HG03378 (cell line): Measurements from ENCODE around the gene ACACA.
A peak's percentile ranks its signal among the peaks of the same experiment; 100 is the strongest.

Source experiments
- ATAC-seq: cut with Tn5 transposase; IDR thresholded peaks from one replicate; pipeline ENCODE4 v1.9.1; 2021; ENCODE audit warnings: mild to moderate bottlenecking, moderate library complexity; ENCODE audit not compliant: unreplicated experiment

ACACA gene

DNA sequence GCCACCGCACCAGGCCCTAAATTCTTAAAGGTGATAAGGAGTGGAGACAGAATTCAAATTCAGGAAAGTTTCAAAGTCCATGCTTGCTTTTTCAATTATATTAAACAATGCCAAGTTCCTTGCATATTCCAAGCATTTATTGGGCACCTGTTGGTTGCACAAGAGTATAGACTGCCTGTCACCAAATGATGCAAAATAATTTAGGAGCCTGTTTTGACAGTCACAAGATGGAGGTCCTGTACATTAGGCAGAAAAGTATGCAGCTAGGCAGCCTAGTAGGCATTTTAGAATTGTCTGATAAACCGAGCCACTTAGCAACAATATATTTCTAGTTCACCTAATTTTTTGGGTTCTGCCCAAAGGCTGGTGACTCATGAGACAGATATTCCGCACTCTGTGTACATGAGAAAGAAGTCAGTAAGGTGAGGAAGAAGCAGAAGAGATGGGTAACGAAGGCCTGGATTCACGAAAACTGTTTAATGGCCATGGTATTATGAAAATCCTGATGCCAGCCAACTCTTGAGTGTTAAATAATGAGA, 7.3 kb downstream of the ACACA start:
- ATAC-seq, result no peak

GRCh38 chr17:37393352-37393751, 13.3 kb downstream of the ACACA start:
- no peak for ATAC-seq

GRCh38 chr17:37392024-37392590, 14.5 kb downstream of the ACACA start:
- peak; percentile 49 for ATAC-seq

- no peak for ATAC-seq
Observed at GRCh38 chr17:37391146-37391545, 15.5 kb downstream of the ACACA start.

DNA sequence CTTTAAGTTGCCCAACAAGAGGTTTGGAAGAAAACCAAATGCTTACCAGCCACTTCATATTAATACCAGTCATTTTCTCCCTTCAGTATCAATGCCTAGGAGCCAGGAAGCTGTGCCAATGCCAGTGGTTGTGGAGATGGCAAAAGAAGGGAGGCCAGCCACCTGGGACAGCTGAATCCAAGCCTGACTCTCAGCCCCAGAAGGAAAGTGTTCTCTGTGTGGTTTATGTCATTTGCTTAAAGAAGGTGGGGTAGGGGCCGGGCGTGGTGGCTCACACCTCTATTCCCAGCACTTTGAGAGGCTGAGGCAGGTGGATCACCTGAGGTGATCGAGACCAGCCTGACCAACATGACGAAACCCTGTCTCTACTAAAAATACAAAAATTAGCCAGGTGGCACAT, 17.5 kb downstream of the ACACA start:
- ATAC-seq, result no peak

DNA sequence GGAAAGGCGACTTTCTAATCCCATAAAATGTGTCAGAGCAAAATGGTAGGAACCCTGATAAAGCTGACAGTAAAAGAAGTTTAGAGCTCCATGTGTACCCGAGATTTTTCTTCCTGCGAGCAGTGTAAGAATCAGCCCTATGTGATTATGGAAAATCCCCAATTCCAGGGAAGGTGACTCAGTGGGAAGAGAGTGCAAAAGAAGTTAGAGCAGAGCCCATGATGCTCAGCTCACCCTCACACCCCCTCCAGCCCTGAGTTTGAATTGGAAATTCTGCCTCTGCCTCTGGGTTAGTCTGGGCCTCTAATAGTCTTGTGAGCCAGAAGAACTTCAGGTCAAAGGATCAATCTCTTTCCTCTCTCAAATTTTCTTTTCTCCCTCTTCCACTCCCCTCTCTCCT, 18.4 kb downstream of the ACACA start:
- ATAC-seq, result no peak

DNA sequence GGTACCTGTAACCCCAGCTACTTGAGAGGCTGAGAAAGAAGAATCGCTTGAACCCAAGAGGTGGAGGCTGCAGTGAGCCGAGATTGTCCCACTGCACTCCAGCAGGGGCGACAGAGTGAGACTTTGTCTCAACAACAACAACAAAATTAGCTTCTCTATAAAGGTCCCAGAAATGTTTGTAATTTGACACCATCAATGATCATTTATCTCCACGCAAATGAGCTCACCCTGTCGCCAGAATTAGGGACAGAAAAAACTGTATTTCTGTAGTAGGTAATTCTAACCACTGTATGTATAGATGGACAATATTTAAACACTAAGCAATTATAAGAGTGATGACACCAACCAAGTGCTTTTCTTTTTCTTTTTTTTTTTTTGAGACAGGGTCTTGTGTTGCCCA, 20.2 kb downstream of the ACACA start:
- ATAC-seq, result no peak

GRCh38 chr17:37385474-37385990, 21.1 kb downstream of the ACACA start:
- ATAC-seq, result no peak

GRCh38 chr17:37384560-37385149, 22.0 kb downstream of the ACACA start:
- ATAC-seq, result no peak

GRCh38 chr17:37382056-37382455, 24.6 kb downstream of the ACACA start:
- ATAC-seq, result no peak

- no peak for ATAC-seq
Observed at GRCh38 chr17:37375706-37376105, 30.9 kb downstream of the ACACA start, which contains the start of gene C17orf78. TSS of gene C17orf78 (plus strand) at chr17:37375985. CDS start at chr17:37376093, 108 bp downstream.

DNA sequence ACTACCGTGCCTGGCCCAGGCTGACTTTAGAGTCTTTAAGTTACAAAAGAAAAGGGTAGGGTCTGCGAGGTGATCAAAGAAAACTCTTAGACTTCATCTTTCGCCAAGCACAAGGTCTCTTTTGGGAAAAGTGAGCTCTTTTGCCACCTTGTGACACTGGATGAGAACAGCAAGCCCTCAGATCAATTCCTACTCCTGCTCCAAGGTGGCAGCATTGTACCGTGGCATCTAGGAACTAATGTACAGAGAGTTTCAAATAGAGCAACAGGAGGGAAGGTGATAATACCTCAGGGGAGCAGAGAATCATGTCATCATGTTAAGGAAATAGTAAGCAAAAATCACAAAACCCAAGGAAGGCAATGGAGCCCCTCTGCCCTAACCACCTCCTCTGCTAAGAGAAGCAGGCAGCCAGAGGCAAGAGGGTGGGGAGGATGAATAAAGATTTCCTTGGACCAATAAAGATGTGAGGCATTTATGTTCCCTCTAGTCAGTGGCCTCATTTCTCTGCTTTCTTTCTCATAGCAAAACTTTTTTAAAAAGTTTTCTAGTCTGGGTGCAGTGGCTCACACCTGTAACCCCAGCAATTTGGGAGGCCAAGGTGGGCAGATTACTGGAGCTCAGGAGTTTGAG, 33.0 kb downstream of the ACACA start:
- no peak for ATAC-seq

DNA sequence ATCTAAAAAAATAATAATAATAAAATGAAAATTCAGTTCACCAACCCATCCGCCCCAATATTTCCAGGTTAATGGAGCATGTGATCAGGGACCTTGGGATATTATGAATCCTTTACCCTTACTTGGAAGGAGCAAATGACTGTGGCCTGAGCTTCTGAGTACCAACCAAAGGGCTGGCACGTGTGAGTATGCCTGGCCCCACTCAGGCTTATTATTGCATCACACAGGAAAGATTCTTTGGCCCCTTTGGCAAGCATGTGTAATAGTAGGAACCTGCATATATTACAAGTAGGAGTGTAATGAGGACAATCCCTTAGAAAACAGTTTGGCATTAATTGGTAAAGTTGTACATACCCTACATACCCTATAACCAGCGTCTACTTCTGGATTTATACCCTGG, 38.1 kb downstream of the ACACA start:
- no peak for ATAC-seq

DNA sequence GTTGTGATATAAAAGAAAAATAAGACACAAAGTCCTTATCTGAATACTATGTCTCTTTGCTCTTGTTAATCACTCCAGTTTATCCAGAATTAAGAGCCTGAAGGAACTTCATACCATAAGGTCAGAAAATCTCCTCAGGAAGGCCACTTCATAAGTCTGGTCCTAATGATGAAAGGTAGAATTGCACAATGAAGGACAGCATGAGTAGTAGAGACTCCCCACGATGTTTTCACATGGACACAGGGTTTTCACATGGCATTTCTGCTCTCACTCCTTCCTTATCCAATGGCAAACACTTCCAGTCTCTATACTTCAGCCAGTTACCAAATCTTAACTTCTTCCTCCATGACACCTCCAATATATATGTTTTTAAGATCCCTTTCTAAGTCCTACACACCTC, 41.0 kb downstream of the ACACA start:
- ATAC-seq, result no peak

GRCh38 chr17:37361543-37361942, 45.1 kb downstream of the ACACA start:
- ATAC-seq, result no peak

- ATAC-seq, result no peak
Observed at GRCh38 chr17:37360632-37361031, 46.0 kb downstream of the ACACA start.

DNA sequence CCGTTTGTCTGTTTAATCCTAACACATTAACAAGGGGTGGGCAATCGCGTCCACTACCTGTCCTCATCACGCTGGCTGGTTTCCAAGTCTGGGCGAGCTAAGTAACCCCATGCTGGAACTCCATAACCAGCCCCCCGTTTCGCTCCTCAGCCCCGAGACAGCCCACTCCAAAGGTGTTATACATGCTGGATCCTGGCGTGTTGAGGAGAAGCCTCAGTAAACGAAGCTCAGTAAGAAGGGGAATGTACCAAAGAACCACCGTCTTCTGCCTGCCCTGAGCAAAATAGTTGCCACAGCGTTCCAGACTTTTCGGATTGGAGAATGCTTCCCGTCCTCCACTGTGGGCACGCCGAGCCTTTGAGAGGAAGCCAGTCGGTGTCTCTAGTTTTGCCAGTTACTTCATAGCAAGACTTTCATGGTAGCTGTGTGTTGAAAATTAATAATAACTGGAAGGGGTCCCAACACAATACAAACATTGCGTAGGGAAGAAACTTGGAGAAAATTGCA, 46.9 kb downstream of the ACACA start:
- no peak for ATAC-seq

DNA sequence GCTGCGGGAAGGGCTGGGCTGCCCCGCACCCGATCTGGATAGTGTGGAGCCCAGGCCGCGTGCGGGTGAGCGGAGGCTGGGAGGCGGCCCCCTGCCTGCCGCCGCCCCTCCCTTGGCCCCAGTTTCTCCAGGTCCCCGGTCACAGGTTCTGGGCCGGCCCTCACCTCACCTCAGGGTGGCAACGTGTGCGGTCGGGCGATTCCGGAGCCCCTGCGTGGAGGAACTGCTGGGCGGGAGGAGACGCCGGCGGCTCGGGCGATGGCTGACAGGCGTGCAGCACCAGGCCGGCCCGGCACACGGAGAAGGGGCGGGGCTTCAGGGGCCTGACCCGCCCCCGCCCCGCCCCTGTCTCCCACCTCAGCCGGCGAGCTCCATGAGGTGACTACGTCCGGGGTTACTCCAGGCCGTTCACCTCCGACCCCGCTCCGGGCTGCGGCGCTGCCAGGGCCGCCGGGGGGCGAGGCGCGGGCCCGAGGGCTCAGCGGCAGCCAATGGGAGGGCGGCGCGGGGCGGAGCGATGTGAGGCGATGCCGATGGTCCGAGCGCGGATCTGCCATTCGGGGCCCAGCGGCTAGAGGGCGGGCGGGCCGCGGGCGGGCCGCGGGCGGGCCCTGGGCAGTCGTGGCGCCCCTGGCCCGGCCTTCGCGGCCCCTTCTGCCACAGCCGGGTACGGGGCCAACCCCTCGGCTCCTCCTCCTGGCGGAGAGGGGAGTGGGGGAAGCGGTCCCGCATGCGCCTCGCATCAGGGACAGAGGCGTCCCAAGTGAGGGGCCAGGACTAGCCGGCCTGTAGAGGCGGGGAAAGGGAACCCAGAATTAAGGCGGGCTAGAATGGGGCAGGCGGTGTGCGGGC, 47.6 kb downstream of the ACACA start:
- ATAC-seq, result peak; percentile 60

- no peak for ATAC-seq
Observed at GRCh38 chr17:37358098-37358829, 48.4 kb downstream of the ACACA start.
